Activated CD4-positive, alpha-beta memory T cell treated with anti-CD3 and anti-CD28 coated beads for 36 hours (primary cell): ENCODE measurements around the gene TRIM66. TPM values are rescaled to one million over a fixed set of nuclear protein-coding genes. Genes with fewer than 3 reads are reported as not detected.

Experiments used
- CTCF ChIA-PET: fragments of 350-600 bp; sonication (Branson Sonifier 250); formaldehyde crosslinking; loops from one replicate; lab custom pipeline; 2021; ENCODE audit warnings: antibody characterized with exemption, inconsistent platforms; lab: Charles Lee
- POLR2A ChIA-PET: fragments of 350-600 bp; sonication (Branson Sonifier 250); formaldehyde crosslinking; loops from one replicate; lab custom pipeline; 2021; ENCODE audit warnings: antibody characterized with exemption; lab: Charles Lee
- DNase-seq: peaks from one replicate; pipeline ENCODE4 v3.0.0-alpha.2; 2020
- H3K27ac Mint-ChIP-seq: one replicate; pipeline ENCODE4 v1.8.0; 2021; ENCODE audit warnings: mixed read lengths
- H3K27me3 Mint-ChIP-seq: one replicate; pipeline ENCODE4 v1.8.0; 2021; ENCODE audit warnings: mixed read lengths
- H3K36me3 Mint-ChIP-seq: one replicate; pipeline ENCODE4 v1.8.0; 2021; ENCODE audit warnings: mixed read lengths
- H3K4me1 Mint-ChIP-seq: one replicate; pipeline ENCODE4 v1.8.0; 2021; ENCODE audit warnings: low read depth, mixed read lengths
- H3K4me3 Mint-ChIP-seq: one replicate; pipeline ENCODE4 v1.8.0; 2021; ENCODE audit warnings: mild to moderate bottlenecking, mixed read lengths
- H3K9me3 Mint-ChIP-seq: one replicate; pipeline ENCODE4 v1.8.0; 2021; ENCODE audit warnings: mixed read lengths
- intact Hi-C: fragments of 100-400 bp; cut with micrococcal nuclease; formaldehyde crosslinking; loops from one replicate; pipeline ENCODE4 v1.15.1; 2023
- total RNA-seq, 2 experiments: library from RNA; stranded (reverse); gene quantifications; one replicate each; pipeline ENCODE4 v1.2.3, GENCODE V29; 2021

The TRIM66 gene
- total RNA-seq, 2 experiments from 2014 or later: 18.3 to 24.2 TPM

- Mint-ChIP-seq H3K4me1 (no peaks in the 10 kb centered on the region), H3K9me3 (no peaks in the 10 kb centered on the region), H3K4me3 (no peak overlapping the region), H3K27ac (no peak overlapping the region), H3K27me3 (no peaks in the 10 kb centered on the region), H3K36me3 (peaks cover 12% of the 10 kb centered on the region)
- CTCF ChIA-PET: no interaction called here
- intact Hi-C loops: no loop called here
- POLR2A ChIA-PET: no interaction called here
- DNase-seq: no peak
Measured at GRCh38 chr11:8661001-8661795, 21.3 kb downstream of the TRIM66 start.

- H3K36me3 Mint-ChIP-seq: peaks cover 2% of the 10 kb centered on the region
- POLR2A ChIA-PET: no interaction called here
- no peak overlapping the region for H3K27ac Mint-ChIP-seq
- no peaks in the 10 kb centered on the region for H3K4me1 Mint-ChIP-seq
- CTCF ChIA-PET: no interaction called here
- H3K27me3 Mint-ChIP-seq: no peaks in the 10 kb centered on the region
- intact Hi-C loops: no loop called here
- no peaks in the 10 kb centered on the region for H3K9me3 Mint-ChIP-seq
- no peak overlapping the region for H3K4me3 Mint-ChIP-seq
- no peak for DNase-seq
Measured at GRCh38 chr11:8658321-8659057, 24.0 kb downstream of the TRIM66 start.

GRCh38 chr11:8656291-8656690 lies 26.2 kb downstream of the TRIM66 start:
- H3K9me3 Mint-ChIP-seq: no peaks in the 10 kb centered on the region
- H3K36me3 Mint-ChIP-seq: peaks cover 3% of the 10 kb centered on the region
- H3K4me1 Mint-ChIP-seq: no peaks in the 10 kb centered on the region
- H3K27ac Mint-ChIP-seq: no peak overlapping the region
- ChIA-PET CTCF (no interaction called here), POLR2A (interaction anchor here (0.9 kb wide), 1 partner anchor 13 kb away, joined by 3 read pairs; no protein-coding TSS in a partner anchor)
- intact Hi-C loops: no loop called here
- no peak overlapping the region for H3K4me3 Mint-ChIP-seq
- no peaks in the 10 kb centered on the region for H3K27me3 Mint-ChIP-seq
- no peak for DNase-seq

GRCh38 chr11:8654503-8654902 lies 28.0 kb downstream of the TRIM66 start:
- intact Hi-C loops: no loop called here
- no peak overlapping the region for H3K27ac Mint-ChIP-seq
- POLR2A ChIA-PET: no interaction called here

GRCh38 chr11:8652140-8652539 lies 30.3 kb downstream of the TRIM66 start:
- H3K27ac Mint-ChIP-seq: no peak overlapping the region
- ChIA-PET POLR2A (no interaction called here), CTCF (no interaction called here)
- H3K27me3 Mint-ChIP-seq: no peaks in the 10 kb centered on the region
- H3K4me1 Mint-ChIP-seq: no peaks in the 10 kb centered on the region
- H3K36me3 Mint-ChIP-seq: peaks cover 22% of the 10 kb centered on the region
- H3K4me3 Mint-ChIP-seq: no peak overlapping the region
- no peak for DNase-seq
- intact Hi-C loops: no loop called here
- H3K9me3 Mint-ChIP-seq: no peaks in the 10 kb centered on the region

More at GRCh38 chr11:8654503-8654902, 28.0 kb downstream of the TRIM66 start:
- Mint-ChIP-seq H3K27me3 (no peaks in the 10 kb centered on the region), H3K9me3 (no peaks in the 10 kb centered on the region), H3K36me3 (peaks cover 10% of the 10 kb centered on the region), H3K4me1 (no peaks in the 10 kb centered on the region), H3K4me3 (no peak overlapping the region)
- DNase-seq: no peak
- CTCF ChIA-PET: no interaction called here

- Mint-ChIP-seq H3K4me3 (no peak overlapping the region), H3K4me1 (no peaks in the 10 kb centered on the region), H3K27me3 (no peaks in the 10 kb centered on the region), H3K27ac (no peak overlapping the region), H3K9me3 (no peaks in the 10 kb centered on the region), H3K36me3 (peaks cover 27% of the 10 kb centered on the region)
- DNase-seq: no peak
- intact Hi-C loops: no loop called here
- CTCF ChIA-PET: no interaction called here
- POLR2A ChIA-PET: no interaction called here
Measured at GRCh38 chr11:8650401-8650990, 32.0 kb downstream of the TRIM66 start.

GRCh38 chr11:8649361-8649760 lies 33.1 kb downstream of the TRIM66 start:
- no peaks in the 10 kb centered on the region for H3K9me3 Mint-ChIP-seq
- H3K27me3 Mint-ChIP-seq: no peaks in the 10 kb centered on the region
- ChIA-PET CTCF (no interaction called here), POLR2A (no interaction called here)
- H3K27ac Mint-ChIP-seq: no peak overlapping the region
- no peaks in the 10 kb centered on the region for H3K4me1 Mint-ChIP-seq
- intact Hi-C loops: no loop called here
- H3K4me3 Mint-ChIP-seq: no peak overlapping the region
- no peak for DNase-seq
- H3K36me3 Mint-ChIP-seq: peaks cover 27% of the 10 kb centered on the region

- no peaks in the 10 kb centered on the region for H3K4me1 Mint-ChIP-seq
- CTCF ChIA-PET: no interaction called here
- no peak overlapping the region for H3K4me3 Mint-ChIP-seq
- no peaks in the 10 kb centered on the region for H3K9me3 Mint-ChIP-seq
- intact Hi-C loops: no loop called here
- no peaks in the 10 kb centered on the region for H3K27me3 Mint-ChIP-seq
- peaks cover 28% of the 10 kb centered on the region for H3K36me3 Mint-ChIP-seq
- POLR2A ChIA-PET: no interaction called here
- no peak for DNase-seq
- H3K27ac Mint-ChIP-seq: no peak overlapping the region
Measured at GRCh38 chr11:8646873-8647272, 35.6 kb downstream of the TRIM66 start.

GRCh38 chr11:8642196-8642841 lies 40.1 kb downstream of the TRIM66 start:
- ChIA-PET POLR2A (interaction anchor here (1.3 kb wide), 1 partner anchor 14 kb away, joined by 3 read pairs; no protein-coding TSS in a partner anchor), CTCF (no interaction called here)
- H3K27me3 Mint-ChIP-seq: no peaks in the 10 kb centered on the region
- H3K4me1 Mint-ChIP-seq: no peaks in the 10 kb centered on the region
- DNase-seq: no peak
- intact Hi-C loops: no loop called here
- H3K9me3 Mint-ChIP-seq: no peaks in the 10 kb centered on the region
- peaks cover 40% of the 10 kb centered on the region for H3K36me3 Mint-ChIP-seq
- no peak overlapping the region for H3K27ac Mint-ChIP-seq
- H3K4me3 Mint-ChIP-seq: no peak overlapping the region

GRCh38 chr11:8641332-8641731 lies 41.1 kb downstream of the TRIM66 start:
- POLR2A ChIA-PET: no interaction called here
- Mint-ChIP-seq H3K27me3 (no peaks in the 10 kb centered on the region), H3K4me1 (no peaks in the 10 kb centered on the region), H3K4me3 (no peak overlapping the region), H3K36me3 (peaks cover 44% of the 10 kb centered on the region), H3K27ac (no peak overlapping the region), H3K9me3 (no peaks in the 10 kb centered on the region)
- intact Hi-C loops: no loop called here
- CTCF ChIA-PET: no interaction called here
- DNase-seq: no peak

GRCh38 chr11:8640267-8640906 lies 42.1 kb downstream of the TRIM66 start:
- H3K36me3 Mint-ChIP-seq: peaks cover 51% of the 10 kb centered on the region
- no peak for DNase-seq
- intact Hi-C loops: no loop called here
- H3K9me3 Mint-ChIP-seq: peaks cover 5% of the 10 kb centered on the region
- ChIA-PET CTCF (no interaction called here), POLR2A (no interaction called here)
- H3K27me3 Mint-ChIP-seq: no peaks in the 10 kb centered on the region
- H3K4me1 Mint-ChIP-seq: no peaks in the 10 kb centered on the region
- no peak overlapping the region for H3K4me3 Mint-ChIP-seq
- no peak overlapping the region for H3K27ac Mint-ChIP-seq

GRCh38 chr11:8639655-8640054 lies 42.8 kb downstream of the TRIM66 start:
- Mint-ChIP-seq H3K36me3 (peaks cover 56% of the 10 kb centered on the region), H3K4me1 (no peaks in the 10 kb centered on the region), H3K27ac (no peak overlapping the region), H3K9me3 (peaks cover 5% of the 10 kb centered on the region), H3K4me3 (no peak overlapping the region), H3K27me3 (no peaks in the 10 kb centered on the region)
- POLR2A ChIA-PET: no interaction called here
- CTCF ChIA-PET: no interaction called here
- no peak for DNase-seq
- intact Hi-C loops: no loop called here
